Calu3 (cell line): ENCODE results near the gene ZBTB37. TPM values are rescaled to one million over a fixed set of nuclear protein-coding genes. Genes with fewer than 3 reads are reported as not detected.

Source experiments
- Bru-seq: library from RNA; stranded (reverse); fragments of 400-500 nt; gene quantifications from one replicate; lab custom pipeline; 2021; lab: Mats Ljungman, UMichigan
- BruChase-seq, 2 experiments: library from RNA; stranded (reverse); fragments of 400-500 nt; gene quantifications; one replicate each; lab custom pipeline; 2021; lab: Mats Ljungman, UMichigan
- BruUV-seq: library from RNA; stranded (reverse); fragments of 400-500 nt; replicated peaks from 2 replicates; lab custom pipeline; 2021; lab: Mats Ljungman, UMichigan
- CTCF ChIA-PET: fragments of 300-600 bp; sonication (Branson Sonifier 250); formaldehyde crosslinking; loops from one replicate; lab custom pipeline; 2022; ENCODE audit warnings: antibody characterized with exemption; lab: Charles Lee
- DNase-seq: peaks from one replicate; pipeline ENCODE4 v3.0.0; 2022
- H3K27ac Mint-ChIP-seq: one replicate; pipeline ENCODE4 v1.8.0; 2022; ENCODE audit warnings: mixed read lengths; ENCODE audit not compliant: unreplicated experiment
- H3K27me3 Mint-ChIP-seq: one replicate; pipeline ENCODE4 v1.8.0; 2022; ENCODE audit warnings: mixed read lengths; ENCODE audit not compliant: unreplicated experiment
- H3K36me3 Mint-ChIP-seq: one replicate; pipeline ENCODE4 v1.8.0; 2022; ENCODE audit warnings: mild to moderate bottlenecking, moderate library complexity, mixed read lengths; ENCODE audit not compliant: insufficient read depth, unreplicated experiment
- H3K4me1 Mint-ChIP-seq: one replicate; pipeline ENCODE4 v1.8.0; 2022; ENCODE audit warnings: mild to moderate bottlenecking, low read depth, mixed read lengths; ENCODE audit not compliant: unreplicated experiment
- H3K4me3 Mint-ChIP-seq: one replicate; pipeline ENCODE4 v1.8.0; 2022; ENCODE audit warnings: mild to moderate bottlenecking, low read depth, moderate library complexity, mixed read lengths; ENCODE audit not compliant: unreplicated experiment
- H3K9me3 Mint-ChIP-seq: one replicate; pipeline ENCODE4 v1.8.0; 2022; ENCODE audit warnings: low read depth, mixed read lengths; ENCODE audit not compliant: unreplicated experiment
- intact Hi-C: fragments of 100-400 bp; cut with micrococcal nuclease; formaldehyde crosslinking; loops from one replicate; pipeline ENCODE4 v1.10.0; 2022; ENCODE audit not compliant: unreplicated experiment
- long read RNA-seq: library from polyadenylated mRNA; stranded (forward); transcript quantifications from one replicate; pipeline ENCODE4 v2.0.0, GENCODE V29; 2022
- total RNA-seq: library from RNA; stranded (reverse); gene quantifications from 2 replicates; pipeline ENCODE4 v1.2.3, GENCODE V29; 2022
- TF ChIP-seq, protein P1 (sequence below): fragments of 200-600 bp; IDR thresholded peaks from one replicate; pipeline ENCODE4 v1.8.0; 2022; ENCODE audit warnings: antibody characterized with exemption; ENCODE audit not compliant: unreplicated experiment

ZBTB37 gene, protein sequence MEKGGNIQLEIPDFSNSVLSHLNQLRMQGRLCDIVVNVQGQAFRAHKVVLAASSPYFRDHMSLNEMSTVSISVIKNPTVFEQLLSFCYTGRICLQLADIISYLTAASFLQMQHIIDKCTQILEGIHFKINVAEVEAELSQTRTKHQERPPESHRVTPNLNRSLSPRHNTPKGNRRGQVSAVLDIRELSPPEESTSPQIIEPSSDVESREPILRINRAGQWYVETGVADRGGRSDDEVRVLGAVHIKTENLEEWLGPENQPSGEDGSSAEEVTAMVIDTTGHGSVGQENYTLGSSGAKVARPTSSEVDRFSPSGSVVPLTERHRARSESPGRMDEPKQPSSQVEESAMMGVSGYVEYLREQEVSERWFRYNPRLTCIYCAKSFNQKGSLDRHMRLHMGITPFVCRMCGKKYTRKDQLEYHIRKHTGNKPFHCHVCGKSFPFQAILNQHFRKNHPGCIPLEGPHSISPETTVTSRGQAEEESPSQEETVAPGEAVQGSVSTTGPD
- total RNA-seq: 10.9 and 11.7 TPM in 2 replicates
- Bru-seq, nascent RNA: percentile 68 among the genes with signal in this experiment
- BruChase-seq, experiment 1, labeled RNA remaining after a 6-hour chase: percentile 82 among the genes with signal in this experiment
- percentile 89 among the genes with signal in this experiment for BruChase-seq, experiment 2, labeled RNA remaining after a 2-hour chase
- long read RNA-seq, partial matches to known transcripts: 0 of 4 reads
- long read RNA-seq, other reads (novel, unspliced or antisense): 4 of 4 reads

DNA sequence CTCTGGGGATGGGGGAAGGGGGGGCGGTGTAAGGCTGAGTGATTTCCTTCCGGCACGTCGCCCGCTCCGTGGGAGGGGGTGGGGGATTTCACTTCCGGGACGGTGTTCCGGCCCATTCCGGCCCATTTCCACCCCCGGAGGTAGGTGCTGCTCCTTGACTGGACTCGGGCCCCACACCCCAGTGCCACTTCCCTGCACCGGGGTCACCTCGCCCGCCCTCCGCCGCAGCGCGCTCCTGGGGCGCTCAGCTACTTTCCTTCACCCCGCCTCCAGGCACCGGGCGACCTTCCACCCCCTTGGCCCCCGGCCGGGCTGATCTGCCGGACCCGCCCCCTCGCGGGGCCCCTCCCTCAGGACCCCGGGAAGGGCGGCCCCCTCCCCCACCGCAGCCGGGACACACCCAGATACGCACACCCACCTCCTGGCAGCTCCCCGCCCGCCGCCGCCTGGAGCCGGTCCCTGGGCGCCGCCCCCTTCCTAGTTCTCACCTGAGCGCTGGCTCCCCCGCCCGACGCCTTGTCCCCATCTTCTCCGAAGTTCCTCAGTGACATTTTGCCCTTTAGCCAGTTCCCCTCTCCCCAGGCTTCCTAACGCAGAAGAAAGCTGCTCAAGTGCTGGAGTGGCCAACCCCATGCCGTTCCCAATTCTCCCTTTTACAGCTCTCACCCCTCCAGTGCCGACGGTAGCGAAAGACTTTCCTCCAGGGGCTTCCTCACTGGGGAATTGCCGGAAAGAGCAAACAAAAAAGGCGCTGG, at the start of gene ZBTB37:
TSS of gene ZBTB37 (plus strand) at position 115 of the 755 bp plus-strand sequence. CDS start 1,846 bp downstream, outside the sequence.
- DNase-seq: peak; percentile 100
- no TSS peak for BruUV-seq
- Mint-ChIP-seq H3K4me1 (peaks cover 28% of the 10 kb centered on the region), H3K36me3 (peaks cover 57% of the 10 kb centered on the region), H3K9me3 (no peaks in the 10 kb centered on the region), H3K27ac (peak within 1 kb of the TSS; percentile 100), H3K4me3 (peak within 1 kb of the TSS; percentile 81), H3K27me3 (peaks cover 13% of the 10 kb centered on the region)
- TF ChIP-seq, protein P1, sequence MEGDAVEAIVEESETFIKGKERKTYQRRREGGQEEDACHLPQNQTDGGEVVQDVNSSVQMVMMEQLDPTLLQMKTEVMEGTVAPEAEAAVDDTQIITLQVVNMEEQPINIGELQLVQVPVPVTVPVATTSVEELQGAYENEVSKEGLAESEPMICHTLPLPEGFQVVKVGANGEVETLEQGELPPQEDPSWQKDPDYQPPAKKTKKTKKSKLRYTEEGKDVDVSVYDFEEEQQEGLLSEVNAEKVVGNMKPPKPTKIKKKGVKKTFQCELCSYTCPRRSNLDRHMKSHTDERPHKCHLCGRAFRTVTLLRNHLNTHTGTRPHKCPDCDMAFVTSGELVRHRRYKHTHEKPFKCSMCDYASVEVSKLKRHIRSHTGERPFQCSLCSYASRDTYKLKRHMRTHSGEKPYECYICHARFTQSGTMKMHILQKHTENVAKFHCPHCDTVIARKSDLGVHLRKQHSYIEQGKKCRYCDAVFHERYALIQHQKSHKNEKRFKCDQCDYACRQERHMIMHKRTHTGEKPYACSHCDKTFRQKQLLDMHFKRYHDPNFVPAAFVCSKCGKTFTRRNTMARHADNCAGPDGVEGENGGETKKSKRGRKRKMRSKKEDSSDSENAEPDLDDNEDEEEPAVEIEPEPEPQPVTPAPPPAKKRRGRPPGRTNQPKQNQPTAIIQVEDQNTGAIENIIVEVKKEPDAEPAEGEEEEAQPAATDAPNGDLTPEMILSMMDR: no peak
- intact Hi-C loops: loop anchor here (5.0 kb wide), 2 partner anchors 154 to 204 kb away; partner anchors contain the start of gene RC3H1
- CTCF ChIA-PET: interaction anchor here (0.6 to 1.1 kb wide), 7 partner anchors 8 to 1026 kb away, joined by 3 to 8 read pairs (median 3); partner anchors contain the start of genes CENPL, DARS2 and KLHL20

DNA sequence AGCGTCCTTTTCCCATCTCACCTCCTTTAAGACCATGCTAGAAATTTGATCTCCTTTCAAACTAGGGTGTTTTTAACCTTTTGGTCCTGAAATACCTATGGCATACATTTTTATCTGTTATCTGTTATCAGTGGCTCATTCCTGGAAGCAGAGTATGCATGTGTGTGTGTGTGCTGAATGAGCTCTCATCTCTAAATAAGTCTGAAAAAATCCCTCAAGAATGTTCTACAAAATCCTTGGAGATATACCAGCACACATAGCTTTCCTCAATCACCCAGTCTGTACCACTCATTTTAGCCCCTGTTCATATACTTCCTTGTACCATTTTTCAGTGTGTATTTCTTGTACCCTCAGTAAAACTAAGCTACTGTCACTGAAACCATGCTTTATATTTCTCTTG, 49.7 kb upstream of the ZBTB37 start:
- no peaks in the 10 kb centered on the region for H3K27me3 Mint-ChIP-seq
- TF ChIP-seq, protein P1: no peak
- H3K9me3 Mint-ChIP-seq: peaks cover 4% of the 10 kb centered on the region
- peaks cover 19% of the 10 kb centered on the region for H3K36me3 Mint-ChIP-seq
- H3K27ac Mint-ChIP-seq: peak overlapping the region; percentile 9
- BruUV-seq: no TSS peak
- intact Hi-C loops: no loop called here
- CTCF ChIA-PET: interaction anchor here (1.1 kb wide), 1 partner anchor 612 kb away, joined by 3 read pairs; no protein-coding TSS in a partner anchor
- DNase-seq: no peak
- H3K4me3 Mint-ChIP-seq: no peak overlapping the region
- H3K4me1 Mint-ChIP-seq: peaks cover 35% of the 10 kb centered on the region

DNA sequence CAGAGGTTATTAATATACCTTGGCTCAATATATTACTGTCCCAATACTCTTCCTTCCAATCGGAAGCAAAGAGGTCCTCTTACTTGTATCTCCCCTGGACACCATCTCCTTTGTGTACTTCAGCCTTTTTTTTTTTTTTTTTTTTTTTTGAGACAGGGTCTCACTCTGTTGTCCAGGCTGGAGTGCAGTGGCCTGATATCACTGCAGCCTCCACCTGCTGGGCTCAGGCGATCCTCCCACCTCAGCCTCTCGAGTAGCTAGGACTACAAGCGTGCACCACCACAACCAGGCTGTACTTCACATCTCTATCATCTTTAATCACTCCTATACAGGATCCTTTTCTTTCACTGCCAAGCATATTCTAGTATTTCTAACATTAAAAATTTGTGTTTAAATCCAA, 46.5 kb upstream of the ZBTB37 start:
- Mint-ChIP-seq H3K27me3 (no peaks in the 10 kb centered on the region), H3K4me3 (no peak overlapping the region), H3K9me3 (no peaks in the 10 kb centered on the region), H3K4me1 (peaks cover 28% of the 10 kb centered on the region), H3K27ac (no peak overlapping the region), H3K36me3 (peaks cover 43% of the 10 kb centered on the region)
- no TSS peak for BruUV-seq
- CTCF ChIA-PET: interaction anchor here (0.7 kb wide), 2 partner anchors 167 to 181 kb away, joined by 4 to 5 read pairs; no protein-coding TSS in a partner anchor
- intact Hi-C loops: no loop called here
- TF ChIP-seq, protein P1: no peak
- DNase-seq: no peak
